GM19193 (cell line): ENCODE data around the gene STK36.

Experiments
- POLR2A ChIP-seq: IDR thresholded peaks from 4 replicates; pipeline ENCODE4 v1.6.1; 2011; ENCODE audit not compliant: insufficient read depth, insufficient read length; ENCODE audit errors: extremely low read depth

The STK36 gene

DNA sequence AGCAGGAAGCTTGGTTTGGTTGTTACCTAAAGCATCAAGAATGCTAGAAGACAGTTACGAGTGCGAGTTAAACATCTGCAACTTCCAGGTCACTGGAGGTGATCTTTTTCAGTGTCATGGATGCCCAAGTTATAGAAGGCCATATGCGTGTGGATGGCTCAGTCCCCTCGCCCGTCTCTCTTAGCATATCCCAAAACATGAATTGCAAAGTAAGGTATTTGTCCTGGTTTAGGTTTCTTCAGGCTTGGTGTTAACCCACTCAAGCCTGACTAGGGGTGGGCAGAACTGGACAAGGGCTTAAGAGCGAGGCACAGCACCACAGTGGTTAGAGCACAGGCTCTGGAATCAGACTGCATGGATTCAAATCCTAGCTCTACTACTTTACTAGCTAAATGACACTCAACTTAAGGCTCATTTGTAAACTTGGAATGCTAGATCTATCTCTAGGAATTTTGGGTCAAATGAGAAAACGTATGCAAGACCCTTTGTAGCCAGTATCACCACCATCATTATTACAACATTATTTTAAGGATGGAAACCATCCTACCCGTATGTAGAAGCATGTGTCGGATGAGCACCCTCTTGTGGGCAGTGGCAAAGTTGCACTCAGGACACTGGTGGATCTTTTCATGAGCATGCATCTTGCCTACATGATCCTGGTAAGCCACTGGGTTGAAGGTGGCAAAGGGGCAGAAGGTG, 23.6 kb upstream of the STK36 start:
- TF ChIP-seq POLR2A: no peak

- no peak for TF ChIP-seq POLR2A
These were observed 23.1 kb upstream of the STK36 start for GRCh38 chr2:218648787-218649100.

- TF ChIP-seq POLR2A: no peak
These were observed 16.1 kb upstream of the STK36 start for GRCh38 chr2:218655751-218656150.

DNA sequence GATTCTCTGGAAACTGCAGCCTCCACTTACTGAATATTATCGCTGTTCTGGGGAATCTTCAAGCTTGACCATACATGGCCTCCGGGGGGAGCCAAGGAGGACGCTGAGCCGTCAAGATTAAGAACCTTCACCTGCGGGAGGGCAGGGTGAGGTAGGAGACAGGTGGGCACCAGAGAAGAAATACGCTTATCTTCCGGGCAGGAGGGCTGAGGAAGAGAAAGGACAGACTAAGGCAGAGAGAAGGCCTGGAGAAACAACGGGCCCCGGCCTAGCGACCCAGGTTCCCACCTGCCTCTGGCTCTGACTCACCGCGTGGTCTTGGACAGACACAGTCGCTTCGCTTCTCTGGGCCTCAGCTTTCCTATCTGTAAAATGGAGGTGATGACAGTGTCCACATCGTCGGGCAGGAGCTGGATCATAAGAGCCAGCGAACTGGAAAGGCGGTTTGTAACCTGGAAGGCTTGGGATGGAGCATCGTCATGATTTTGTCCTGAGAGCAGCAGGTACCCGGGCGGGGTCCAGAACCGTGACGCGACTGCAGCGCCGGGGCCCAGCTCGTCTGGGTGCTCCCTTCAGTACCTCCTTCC, 13.1 kb upstream of the STK36 start:
- TF ChIP-seq POLR2A: no peak

- peak; percentile 80 for TF ChIP-seq POLR2A
These were observed 12.5 kb upstream of the STK36 start, which contains the start of the genes BCS1L and ZNF142 for GRCh38 chr2:218659258-218659987. TSS of gene BCS1L (plus strand) at chr2:218659683. CDS start at chr2:218660988, 1,305 bp downstream. TSS of gene ZNF142 (minus strand) at chr2:218659623. CDS start at chr2:218656429, 3,194 bp downstream.

DNA sequence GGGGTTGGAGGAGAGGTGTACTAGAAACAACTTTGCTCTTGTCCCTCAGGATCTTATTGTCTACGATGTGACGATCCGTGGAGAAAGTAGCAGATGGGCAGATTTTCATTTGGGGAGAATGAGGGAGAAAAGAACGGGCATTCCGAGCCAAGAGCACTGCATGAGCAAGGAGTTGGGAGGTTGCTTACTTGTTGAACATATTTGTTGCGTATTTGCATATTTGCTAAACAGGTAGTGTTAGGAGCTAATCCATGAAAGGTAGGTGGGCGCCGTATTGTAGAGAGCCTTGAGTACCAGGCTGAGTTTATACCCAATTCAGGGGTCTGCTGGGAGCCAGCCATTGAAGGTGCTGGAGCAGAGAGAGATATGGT, 11.9 kb upstream of the STK36 start:
- TF ChIP-seq POLR2A: no peak

- TF ChIP-seq POLR2A: no peak
These were observed 9.5 kb upstream of the STK36 start for GRCh38 chr2:218662377-218662776.

DNA sequence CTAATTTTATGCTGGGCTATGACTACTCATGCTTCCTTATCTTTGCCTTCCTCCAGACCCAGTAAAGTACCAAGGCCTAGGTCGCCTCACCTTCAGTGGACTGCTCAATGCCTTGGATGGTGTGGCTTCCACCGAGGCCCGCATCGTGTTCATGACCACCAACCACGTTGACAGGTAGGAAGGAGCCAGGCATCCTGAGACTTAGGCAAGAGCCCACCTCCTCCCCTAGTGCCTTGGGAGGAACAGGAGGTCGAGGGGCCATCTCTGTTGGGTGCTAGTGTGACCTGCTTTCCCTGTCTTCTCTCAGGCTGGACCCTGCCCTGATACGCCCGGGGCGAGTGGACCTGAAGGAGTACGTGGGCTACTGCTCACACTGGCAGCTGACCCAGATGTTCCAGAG, 9.1 kb upstream of the STK36 start:
- no peak for TF ChIP-seq POLR2A

DNA sequence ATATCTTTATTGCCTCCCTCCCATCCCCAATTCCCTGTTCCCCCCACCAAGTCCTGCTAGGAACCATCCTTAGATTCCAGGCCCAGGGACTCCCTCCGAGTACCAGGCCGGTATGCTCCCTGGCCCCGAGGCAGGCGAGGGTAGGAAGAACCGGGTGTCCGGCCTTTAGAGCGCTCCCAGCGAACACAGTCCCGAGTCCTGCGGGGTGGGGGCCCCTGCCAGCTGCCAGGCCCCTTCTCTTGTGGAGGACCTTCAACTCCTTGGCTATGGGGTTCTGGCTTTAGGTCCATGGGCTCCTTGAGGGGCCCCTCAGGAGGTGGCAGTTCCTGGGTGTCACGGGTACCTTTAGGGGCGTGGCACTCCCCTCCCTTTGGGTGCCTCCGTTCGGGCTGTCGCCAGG, 8.0 kb upstream of the STK36 start:
- TF ChIP-seq POLR2A: no peak

- no peak for TF ChIP-seq POLR2A
These were observed 7.2 kb upstream of the STK36 start for GRCh38 chr2:218664653-218665052.

GRCh38 chr2:218671097-218671653, 711 bp upstream of the STK36 start:
- no peak for TF ChIP-seq POLR2A

- TF ChIP-seq POLR2A: no peak
These were observed 7.2 kb downstream of the STK36 start for GRCh38 chr2:218679119-218679518.

- TF ChIP-seq POLR2A: no peak
These were observed 8.2 kb downstream of the STK36 start for GRCh38 chr2:218680061-218680460.

DNA sequence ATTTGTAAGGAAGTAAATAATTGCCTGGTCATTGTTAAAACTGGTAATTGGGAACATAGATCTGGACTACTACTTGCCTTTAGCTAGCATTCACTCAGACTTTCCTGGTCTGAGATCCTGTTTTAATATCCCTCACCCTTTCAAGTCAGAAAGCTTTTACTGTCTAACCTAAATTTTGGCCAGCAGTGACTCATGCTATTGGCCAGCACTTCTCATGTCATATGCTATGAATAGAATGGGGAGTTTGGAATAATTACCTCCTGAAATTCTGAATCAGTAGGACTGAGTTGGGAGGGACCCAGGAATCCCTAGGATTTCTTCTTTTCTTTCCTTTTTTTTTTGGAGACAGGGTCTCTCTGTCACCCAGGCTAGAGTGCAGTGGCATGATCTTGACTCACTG, 19.3 kb downstream of the STK36 start:
- TF ChIP-seq POLR2A: no peak

DNA sequence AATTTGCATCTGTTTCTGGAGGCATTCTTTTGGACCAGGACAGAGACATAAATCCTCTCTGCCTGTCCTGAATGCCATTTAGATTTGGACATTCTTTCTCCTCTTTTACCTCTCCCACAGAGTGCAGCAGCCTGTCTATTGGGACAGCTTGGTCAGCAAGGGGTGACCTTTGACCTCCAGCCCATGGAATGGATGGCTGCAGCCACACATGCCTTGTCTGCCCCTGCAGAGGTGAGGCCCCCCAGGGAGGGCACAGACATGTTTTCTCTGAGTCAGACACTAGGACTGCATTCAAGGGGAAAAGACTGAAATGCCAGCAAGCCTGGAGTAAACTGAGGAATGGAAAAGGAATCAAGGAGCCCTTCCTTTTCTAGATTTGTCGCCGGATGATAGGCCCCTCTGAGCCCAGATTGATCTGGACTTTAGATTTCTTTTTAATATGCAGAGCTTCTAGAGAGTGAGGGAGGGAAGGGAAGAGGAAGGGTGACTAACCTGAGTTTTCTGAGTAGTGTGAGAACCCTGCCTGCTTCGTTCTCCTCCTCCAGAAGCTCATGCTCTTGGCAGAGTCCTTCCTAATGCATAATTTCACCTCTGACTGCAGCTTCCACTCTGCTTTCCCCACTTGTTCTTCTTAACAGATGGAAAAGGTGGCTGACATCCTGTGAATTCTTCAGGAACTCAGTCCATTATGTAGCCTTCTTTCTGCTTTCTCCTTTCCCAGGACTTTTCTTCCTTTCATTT, 22.7 kb downstream of the STK36 start:
- no peak for TF ChIP-seq POLR2A
